GM18519 (cell line): ENCODE data around the gene MMP14.
A peak's percentile ranks its signal among the peaks of the same experiment; 100 is the strongest.
"Not testable (repeated sequence)": the region's sequence is repeated elsewhere in the genome, so short reads cannot be mapped to it uniquely, and the experiment has no call there.

ENCODE experiments used
- ATAC-seq: cut with Tn5 transposase; IDR thresholded peaks from one replicate; pipeline ENCODE4 v1.9.1; 2021; ENCODE audit warnings: mild to moderate bottlenecking, moderate library complexity; ENCODE audit not compliant: unreplicated experiment, low FRiP score

Gene MMP14

DNA sequence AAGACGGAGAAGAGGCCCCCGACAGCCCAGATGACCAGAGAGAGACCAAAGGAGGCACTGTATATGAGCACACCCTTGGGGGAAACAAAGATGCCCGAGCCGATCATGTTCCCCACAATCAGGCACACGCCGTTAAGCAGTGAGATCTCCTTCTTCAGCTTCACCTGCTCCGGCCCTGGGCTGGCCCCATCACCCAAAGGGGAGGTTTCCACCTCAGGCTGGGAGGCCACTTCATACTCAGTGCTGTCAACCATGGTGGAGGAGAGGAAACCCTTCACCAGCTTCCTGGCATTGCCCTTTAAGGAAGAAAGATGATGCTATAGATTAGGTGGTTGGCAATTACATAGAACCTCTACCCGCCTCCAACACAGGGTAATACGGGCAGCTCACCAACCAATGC lies 23.2 kb upstream of the MMP14 start:
- ATAC-seq = no peak

DNA sequence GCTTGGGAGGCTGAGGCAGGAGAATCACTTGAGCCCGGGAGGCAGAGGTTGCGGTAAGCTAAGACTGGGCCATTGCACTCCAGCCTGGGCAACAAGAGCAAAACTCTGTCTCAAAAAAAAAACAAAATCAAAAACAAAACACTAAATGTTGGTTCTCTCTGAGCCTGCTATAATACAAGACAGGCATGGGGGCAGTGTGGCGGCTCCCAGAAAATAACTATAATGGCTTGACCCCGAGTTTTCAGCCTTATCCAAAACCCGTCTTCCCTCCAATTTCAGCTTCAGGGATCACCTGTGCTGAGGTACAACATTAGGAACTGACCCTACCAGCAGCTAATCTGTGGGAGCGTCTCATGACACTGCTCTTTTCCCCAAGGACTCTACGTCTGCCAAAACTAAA lies 22.0 kb upstream of the MMP14 start:
- ATAC-seq = no peak

- ATAC-seq = no peak
Observed at GRCh38 chr14:22814941-22815713, 21.3 kb upstream of the MMP14 start, which contains the start of gene SLC7A7. TSS of gene SLC7A7 (minus strand) at chr14:22815435. CDS start at chr14:22813398, 2,037 bp downstream.

DNA sequence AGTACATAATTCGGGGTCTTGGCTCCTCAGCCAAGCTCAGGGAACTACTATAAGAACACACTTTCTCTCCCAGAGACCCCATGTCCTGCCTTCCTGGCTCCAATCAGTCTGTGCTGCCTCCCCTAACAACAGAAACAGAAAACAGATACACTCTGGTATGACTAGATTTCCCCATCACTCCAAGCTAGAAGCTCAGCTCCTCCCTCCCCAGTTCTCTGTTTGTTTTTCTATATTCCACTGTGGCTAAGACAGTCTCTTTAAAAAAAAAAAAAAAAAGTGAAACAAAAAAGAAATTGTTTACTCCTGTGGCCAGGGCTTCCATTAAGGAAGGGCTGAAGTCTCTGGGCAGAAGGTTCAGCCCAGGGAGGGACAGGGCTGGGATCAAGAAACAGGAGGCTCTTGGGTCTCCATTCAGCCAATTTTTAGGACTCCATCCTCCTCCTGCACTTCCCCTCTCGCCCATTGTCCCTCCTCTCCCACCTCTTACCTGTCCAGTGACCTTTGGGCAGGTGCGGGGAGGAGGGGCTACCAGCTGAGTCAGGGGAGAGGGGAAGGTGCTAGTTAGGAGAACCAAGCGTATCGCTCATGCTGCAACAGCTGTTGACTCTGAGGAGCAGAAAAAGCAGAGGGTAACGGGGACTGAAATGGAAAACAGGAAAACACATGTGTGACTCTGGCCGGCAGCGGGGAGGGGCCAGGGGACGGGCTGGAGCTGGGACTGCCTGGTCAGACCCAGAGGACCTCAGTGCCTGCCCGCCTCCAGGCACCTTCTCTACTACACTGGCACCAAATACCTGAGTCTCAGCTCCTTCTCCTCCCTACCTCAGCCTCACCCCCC lies 17.0 kb upstream of the MMP14 start:
- ATAC-seq = no peak

DNA sequence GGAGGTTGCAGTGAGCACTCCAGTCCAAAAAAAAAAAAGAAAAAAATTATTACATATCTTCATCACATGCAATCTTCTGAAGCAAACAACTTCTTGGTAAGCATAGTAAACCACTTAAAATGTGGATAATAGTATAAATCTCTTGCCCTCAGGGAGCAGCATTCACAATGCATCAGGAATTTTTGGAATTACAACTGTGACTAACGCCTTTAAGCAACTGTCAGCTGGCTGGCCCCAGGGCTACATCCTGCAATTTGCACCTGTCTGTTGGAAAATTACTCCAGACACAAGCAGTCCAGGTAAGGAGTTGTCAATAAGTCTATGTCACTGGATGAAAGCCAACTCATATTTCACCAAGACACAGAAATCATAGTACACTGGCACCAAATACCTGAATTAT lies 15.7 kb upstream of the MMP14 start:
- ATAC-seq = no peak

- ATAC-seq = no peak
Observed at GRCh38 chr14:22821193-22822015, 15.0 kb upstream of the MMP14 start.

DNA sequence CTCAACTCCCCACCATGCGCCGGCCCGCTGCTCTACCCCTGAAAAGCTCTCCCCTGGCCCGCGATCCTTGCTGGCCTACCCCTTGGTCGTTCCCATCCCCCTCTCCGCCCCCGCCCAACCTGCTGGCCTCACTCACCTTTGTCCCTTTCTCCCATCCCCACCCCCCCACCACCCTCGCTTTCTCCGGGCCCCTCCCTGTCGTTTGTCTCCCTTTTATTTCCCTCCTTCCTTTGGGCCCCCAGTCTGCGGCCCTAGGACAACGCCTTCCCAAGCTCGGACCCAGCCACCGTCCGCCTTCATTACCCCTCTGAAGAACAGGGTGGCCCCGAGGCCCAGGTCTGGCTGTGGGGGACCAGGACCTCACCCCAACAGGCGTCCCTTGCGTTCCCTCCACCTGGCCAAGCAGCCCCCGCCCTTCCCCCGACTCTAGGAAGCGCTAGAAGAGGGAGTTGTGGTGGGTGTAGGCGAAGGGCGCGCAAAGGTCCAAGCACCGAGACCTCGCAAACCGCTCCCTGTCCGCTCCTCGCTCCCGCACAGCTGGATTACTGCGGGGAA lies 14.3 kb upstream of the MMP14 start:
- no peak for ATAC-seq

- ATAC-seq = no peak
Observed at GRCh38 chr14:22822571-22823098, 13.8 kb upstream of the MMP14 start.

DNA sequence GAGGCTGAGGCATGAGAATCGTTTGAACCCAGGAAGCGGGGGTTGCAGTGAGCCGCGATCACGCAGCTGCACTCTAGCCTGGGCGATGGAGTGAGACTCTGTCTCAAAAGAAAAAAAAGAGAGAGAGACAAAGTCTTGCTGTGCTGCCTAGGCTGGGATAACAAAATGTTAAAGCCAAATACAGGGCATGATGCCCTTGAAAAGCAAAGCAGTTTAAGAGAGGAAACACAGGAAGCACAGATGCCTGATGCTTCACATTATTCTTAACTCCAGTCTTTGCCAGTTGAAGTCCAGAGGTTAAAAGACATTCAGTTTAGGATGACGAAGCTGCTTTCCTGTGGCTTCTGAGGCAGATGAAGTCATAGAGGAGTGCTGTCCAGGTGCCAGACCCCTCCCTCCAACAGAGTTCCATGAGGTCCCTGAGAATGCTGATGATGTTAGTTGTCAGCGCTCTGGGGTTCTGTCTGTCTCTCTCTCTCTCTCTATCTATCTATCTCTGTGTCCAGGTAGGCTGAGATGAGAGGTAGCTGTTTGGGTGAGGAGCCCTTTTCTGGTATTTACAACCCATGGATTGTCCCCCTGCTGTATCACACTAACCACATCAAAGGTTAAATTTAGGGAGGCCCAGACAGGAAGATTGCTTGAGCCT lies 11.6 kb upstream of the MMP14 start:
- no peak for ATAC-seq

- not testable (repeated sequence) for ATAC-seq
Observed at GRCh38 chr14:22829076-22829660, 7.2 kb upstream of the MMP14 start.

GRCh38 chr14:22829661-22830442 lies 6.5 kb upstream of the MMP14 start, which contains the start of gene MRPL52:
TSS of gene MRPL52 (plus strand) at chr14:22829887. CDS start at chr14:22829913, 26 bp downstream.
- ATAC-seq = peak; percentile 75

- no peak for ATAC-seq
Observed at GRCh38 chr14:22830443-22831010, 5.9 kb upstream of the MMP14 start.

DNA sequence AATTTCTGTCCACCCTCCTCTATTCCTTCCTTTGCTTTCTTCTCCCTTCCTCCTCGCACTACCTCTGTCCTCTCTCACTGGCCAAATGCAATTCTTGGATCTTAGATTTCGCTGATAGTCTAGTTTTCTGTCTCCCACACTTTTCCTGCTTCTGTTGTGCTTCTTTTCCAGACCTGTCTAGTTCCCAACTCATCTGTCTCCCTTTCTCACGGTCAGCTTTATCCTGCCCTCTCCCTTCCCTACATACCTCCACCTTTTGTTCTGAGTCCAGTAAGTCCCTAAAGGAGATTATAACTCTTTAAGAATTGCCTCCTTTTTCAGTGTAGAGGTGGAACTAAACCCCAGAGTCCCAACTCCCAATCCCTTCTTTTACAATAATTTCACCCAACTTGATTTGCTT lies 880 bp upstream of the MMP14 start:
- no peak for ATAC-seq

DNA sequence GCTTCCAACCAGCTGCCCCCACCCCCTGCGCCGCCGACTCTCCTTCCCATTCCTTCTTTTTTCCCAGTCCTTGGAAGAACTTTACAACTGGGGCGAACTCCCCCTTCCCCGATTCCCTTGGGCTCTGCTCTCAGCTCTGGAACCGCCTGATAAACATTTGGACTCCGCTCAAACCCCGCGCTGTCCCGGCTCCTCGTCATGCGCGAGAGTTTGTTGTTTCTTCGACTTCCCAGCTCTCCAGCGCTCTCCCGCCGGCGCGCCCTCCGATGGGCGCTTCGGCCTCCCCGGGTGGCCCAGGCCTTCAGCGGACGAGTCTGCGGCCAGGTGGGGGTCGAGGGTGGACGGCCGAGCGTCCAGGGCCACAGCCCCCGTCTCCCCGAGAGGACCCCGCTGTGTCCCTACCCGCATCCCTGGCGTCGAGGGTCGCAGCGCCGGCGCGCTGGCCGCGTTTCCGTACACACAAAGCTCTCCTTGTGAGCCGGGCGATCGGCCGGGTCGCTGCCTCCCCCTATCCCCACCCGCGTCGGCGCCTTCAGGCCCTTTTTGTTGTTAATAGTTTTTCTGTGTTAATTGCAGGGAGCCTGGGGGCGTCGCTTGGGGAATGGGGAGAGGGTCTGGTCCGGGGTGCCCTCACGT lies 847 bp downstream of the MMP14 start:
- ATAC-seq = no peak

- no peak for ATAC-seq
Observed at GRCh38 chr14:22837750-22838538, 1.6 kb downstream of the MMP14 start.

DNA sequence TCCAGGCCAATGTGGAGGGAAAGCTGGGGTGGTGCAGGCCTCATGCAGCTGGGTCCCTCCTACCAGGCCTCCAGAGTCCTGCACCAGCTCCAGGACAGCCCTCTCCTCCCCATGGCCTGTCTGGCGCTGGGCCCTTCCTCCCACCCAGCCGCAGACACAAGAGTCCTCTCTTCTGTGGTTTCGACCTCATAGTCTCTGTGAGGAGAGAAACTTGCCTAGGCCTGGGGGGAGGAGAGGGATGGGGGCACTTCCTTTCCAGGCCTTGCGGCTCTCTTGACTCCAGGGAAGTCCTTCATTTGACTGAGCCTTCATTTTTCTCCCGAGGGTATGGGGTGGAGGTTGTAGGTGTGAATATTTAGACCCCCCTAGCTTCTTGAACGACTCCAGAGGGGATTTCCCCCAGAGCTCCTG lies 2.3 kb downstream of the MMP14 start:
- ATAC-seq = no peak
